T-helper 2 cell (primary cell): Measurements from ENCODE around the gene FMO5.
"Not testable (repeated sequence)": the region's sequence is repeated elsewhere in the genome, so short reads cannot be mapped to it uniquely, and the experiment has no call there.

Source experiments
- DNase-seq, 5 experiments: peaks; one replicate each; pipeline versions ENCODE4 v3.0.0 to v3.0.0-alpha.2; 2012 to 2022

Gene FMO5

GRCh38 chr1:147238925-147239820 is 14.0 kb upstream of the FMO5 start:
- no peak for DNase-seq

DNA sequence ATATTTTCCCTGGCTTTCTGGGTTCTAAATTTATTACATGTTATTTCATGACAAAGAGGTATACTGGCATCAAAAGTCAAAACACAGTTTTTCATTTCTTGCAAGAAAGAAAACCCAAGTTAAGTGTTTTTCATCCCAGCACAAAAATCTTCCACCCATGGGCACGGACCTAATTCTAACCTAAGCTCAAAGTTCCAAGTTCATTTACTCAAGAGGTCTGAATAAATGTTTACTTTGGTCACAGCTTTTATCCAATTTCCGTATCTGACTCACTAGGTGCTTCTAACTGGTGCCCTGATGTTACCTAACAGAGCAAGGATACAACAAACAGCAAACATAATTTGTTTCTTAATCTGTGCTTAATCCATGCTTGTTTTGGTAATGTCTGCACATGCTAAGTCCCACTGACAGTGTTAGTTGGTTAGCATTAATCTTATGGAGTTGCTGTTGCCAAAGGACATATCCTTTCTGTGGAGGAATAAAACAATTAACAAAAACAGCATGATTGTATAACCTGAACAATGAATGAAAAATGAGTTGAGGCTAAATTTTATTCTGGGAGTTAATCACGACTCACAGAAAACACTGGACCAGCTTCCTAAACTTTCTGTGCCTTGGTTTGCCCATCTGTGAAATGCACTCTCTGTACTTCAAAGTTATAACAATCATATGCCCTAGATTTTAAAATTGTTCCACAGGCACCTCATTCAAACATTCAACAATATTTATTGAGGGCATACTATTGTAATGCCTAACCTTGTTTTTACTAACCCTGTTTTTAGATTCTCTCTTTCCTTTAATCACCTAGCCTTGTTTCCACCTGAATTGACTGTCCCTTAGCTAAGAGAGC is 13.1 kb upstream of the FMO5 start:
- no peak for DNase-seq

DNA sequence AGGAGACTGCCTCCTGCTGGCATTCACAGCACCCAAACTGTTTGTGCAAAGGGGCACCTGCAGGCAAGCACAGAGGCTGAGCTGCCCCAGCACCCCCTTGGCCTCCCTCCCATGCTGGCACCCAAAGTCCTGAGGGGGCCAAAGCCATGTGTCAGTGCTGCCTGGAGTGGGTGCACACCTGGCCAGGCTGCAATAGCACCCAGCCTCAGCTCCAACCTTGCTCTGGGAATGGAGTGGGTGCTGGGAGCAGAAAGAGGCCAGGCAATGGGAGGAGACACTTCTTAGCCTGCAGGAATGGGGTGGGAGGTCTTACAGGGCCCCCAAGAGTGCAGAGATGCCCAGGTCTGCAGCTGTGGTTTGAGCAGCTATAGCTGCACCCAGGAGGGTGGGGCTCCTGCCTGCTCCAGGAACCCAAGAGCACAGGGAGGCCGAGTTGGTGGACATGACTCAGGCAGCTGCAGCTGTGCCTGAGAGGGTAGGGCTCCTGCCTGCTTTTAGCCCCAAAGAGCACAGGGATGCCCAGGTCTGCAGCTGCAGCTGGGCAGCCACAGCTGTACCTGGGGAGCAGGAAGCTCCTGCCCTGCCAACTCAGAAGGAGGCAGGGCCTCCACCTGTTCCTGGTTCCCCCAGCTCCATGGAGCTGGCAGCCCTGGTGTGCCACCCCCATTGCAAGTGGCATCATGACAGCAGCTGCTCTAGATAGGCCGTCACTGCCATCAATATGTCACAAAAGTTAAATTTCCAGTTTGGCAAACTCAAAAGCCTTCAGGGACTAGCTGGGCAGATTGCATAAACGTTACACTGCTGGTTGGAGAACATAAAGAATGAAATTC is 12.0 kb upstream of the FMO5 start:
- no peak for DNase-seq

GRCh38 chr1:147236448-147236847 is 11.3 kb upstream of the FMO5 start:
- DNase-seq, result no peak

DNA sequence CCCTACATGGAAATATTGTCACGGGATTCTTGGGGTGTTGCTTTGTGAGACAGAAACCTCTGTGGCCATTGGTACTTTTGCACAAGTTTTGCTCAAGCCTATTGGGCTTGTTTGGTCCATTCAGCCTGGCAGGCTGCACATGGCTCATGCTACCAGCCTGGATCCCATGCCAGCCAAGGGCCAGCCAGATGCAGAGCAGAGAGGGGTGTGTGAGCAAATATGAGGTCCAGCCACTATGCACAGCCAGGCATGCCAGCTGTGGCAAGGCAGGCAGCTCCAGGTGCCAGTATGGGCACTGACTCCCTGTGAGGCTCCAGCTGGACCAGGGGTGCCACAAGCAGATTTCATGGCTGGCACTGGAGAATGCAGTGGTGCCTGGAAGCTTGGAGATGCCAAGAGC is 10.7 kb upstream of the FMO5 start:
- DNase-seq, result no peak

- not testable (repeated sequence) for DNase-seq
These were observed 8.8 kb upstream of the FMO5 start for GRCh38 chr1:147233903-147234302.

DNA sequence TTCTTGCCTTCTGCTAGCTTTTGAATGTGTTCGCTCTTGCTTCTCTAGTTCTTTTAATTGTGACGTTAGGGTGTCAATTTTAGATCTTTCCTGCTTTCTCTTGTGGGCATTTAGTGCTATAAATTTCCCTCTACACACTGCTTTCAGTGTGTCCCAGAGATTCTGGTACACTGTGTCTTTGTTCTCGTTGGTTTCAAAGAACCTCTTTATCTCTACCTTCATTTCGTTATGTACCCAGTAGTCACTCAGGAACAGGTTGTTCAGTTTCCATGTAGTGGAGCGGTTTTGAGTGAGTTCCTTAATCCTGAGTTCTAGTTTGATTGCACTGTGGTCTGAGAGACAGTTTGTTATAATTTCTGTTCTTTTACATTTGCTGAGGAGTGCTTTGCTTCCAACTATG is 5.9 kb upstream of the FMO5 start:
- not testable (repeated sequence) for DNase-seq

- no peak for DNase-seq
These were observed 1.2 kb downstream of the FMO5 start for GRCh38 chr1:147223740-147224615.

DNA sequence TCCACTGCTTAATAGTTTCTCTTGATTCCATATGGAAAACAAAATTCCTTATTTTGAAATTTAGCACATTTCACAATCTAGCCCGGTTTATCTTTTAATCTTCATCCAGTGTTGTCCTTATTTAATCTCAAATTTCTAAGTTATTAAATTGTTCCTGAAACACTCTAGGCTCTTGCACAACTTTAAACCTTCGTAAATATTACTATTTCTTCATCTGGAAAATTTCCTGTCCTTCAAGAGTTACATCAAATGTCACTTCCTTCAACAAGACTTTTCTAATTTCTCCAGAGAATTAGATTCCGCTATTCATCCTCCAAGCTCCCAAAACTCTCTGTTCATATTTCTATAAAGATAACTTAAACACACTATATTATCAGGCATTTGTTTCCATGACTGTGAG is 6.5 kb downstream of the FMO5 start:
- DNase-seq, result no peak

GRCh38 chr1:147217141-147217540 is 8.0 kb downstream of the FMO5 start:
- no peak for DNase-seq

GRCh38 chr1:147216124-147216523 is 9.0 kb downstream of the FMO5 start:
- no peak for DNase-seq

- no peak for DNase-seq
These were observed 9.6 kb downstream of the FMO5 start for GRCh38 chr1:147215540-147215916.

- no peak for DNase-seq
These were observed 10.1 kb downstream of the FMO5 start for GRCh38 chr1:147214842-147215539.

GRCh38 chr1:147214325-147214724 is 10.8 kb downstream of the FMO5 start:
- DNase-seq, result no peak

DNA sequence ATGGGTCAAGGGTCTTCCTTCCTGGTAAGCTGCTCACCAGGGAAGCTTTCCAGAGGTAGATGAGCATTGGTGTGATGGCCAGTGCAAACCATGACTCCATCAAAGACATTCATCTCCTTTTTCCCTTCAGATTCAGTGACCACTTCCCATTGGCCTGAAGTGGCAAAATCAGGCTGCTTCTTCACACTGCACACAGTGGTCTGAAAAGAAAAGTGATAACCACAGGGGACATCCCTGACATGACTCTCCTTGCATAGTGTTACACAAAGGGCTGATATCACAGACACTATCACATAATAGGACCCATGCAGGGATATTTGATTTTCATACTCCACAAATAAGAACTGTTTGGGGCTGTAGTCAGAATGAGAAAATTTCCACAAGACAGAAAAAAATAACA is 11.9 kb downstream of the FMO5 start:
- DNase-seq, result no peak

GRCh38 chr1:147211577-147211976 is 13.6 kb downstream of the FMO5 start:
- no peak for DNase-seq

- no peak for DNase-seq
These were observed 14.2 kb downstream of the FMO5 start for GRCh38 chr1:147210987-147211386.

- no peak for DNase-seq
These were observed 15.0 kb downstream of the FMO5 start for GRCh38 chr1:147209825-147210821.

GRCh38 chr1:147208619-147209018 is 16.5 kb downstream of the FMO5 start:
- DNase-seq, result no peak

DNA sequence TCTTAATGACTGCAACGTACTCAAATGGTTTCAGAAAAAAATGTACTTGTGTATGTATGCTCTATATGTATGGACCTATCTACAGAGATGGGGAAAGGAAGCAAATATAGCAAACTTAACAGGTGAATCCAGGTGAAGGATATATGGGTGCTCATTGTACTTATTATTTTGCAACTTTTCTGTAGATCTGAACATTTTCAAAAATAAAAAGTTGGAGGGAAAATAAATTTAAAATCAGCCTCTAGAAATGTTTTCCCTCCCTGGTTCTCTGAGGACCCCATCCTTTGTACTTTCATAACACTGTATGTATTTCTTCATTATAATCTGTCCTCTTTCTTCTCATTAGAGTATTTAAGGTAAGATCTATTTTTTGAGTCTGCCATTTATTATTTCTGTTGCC is 17.9 kb downstream of the FMO5 start:
- no peak for DNase-seq
